A673 (cell line): ENCODE measurements around the gene UGT1A4. TPM values are rescaled to one million over a fixed set of nuclear protein-coding genes. Genes with fewer than 3 reads are reported as not detected.

Experiments
- BruUV-seq: library from RNA; stranded (reverse); fragments of 400-500 nt; replicated peaks from 2 replicates; lab custom pipeline; 2021; lab: Mats Ljungman, UMichigan
- CTCF ChIA-PET: fragments of 300-600 bp; sonication (Branson Sonifier 250); formaldehyde crosslinking; loops from one replicate; lab custom pipeline; 2022; ENCODE audit warnings: antibody characterized with exemption; lab: Charles Lee
- POLR2A ChIA-PET: fragments of 300-600 bp; sonication (Branson Sonifier 250); formaldehyde crosslinking; loops from one replicate; lab custom pipeline; 2022; ENCODE audit warnings: antibody characterized with exemption; ENCODE audit not compliant: low non-redundant PET; lab: Charles Lee
- DNase-seq: peaks from one replicate; pipeline ENCODE4 v3.0.0-alpha.2; 2015; ENCODE audit warnings: low spot score
- H3K27ac ChIP-seq: fragments of 200-600 bp; sonication (generic); 2 replicates; pipeline ENCODE4 v1.5.1; 2016; ENCODE audit warnings: mixed run types, low read depth, mild to moderate bottlenecking, mixed read lengths, antibody characterized with exemption, low read length; ENCODE audit not compliant: poor library complexity, severe bottlenecking
- H3K27me3 ChIP-seq: fragments of 200-600 bp; sonication (generic); replicated peaks from 2 replicates; pipeline ENCODE4 v1.6.1; 2017; ENCODE audit warnings: mixed run types, low read depth, mild to moderate bottlenecking, mixed read lengths, antibody characterized with exemption, low read length; ENCODE audit not compliant: insufficient read depth, poor library complexity
- H3K36me3 ChIP-seq: fragments of 200-600 bp; sonication (generic); 2 replicates; pipeline ENCODE4 v1.6.1; 2016; ENCODE audit warnings: mixed run types, mild to moderate bottlenecking, mixed read lengths, antibody characterized with exemption, low read length; ENCODE audit not compliant: insufficient read depth, poor library complexity, severe bottlenecking
- H3K4me1 ChIP-seq: fragments of 200-600 bp; sonication (generic); 2 replicates; pipeline ENCODE4 v1.6.1; 2017; ENCODE audit warnings: mixed run types, mild to moderate bottlenecking, mixed read lengths, antibody characterized with exemption, low read length; ENCODE audit not compliant: insufficient read depth, poor library complexity, severe bottlenecking
- H3K4me3 ChIP-seq: fragments of 200-600 bp; sonication (generic); 2 replicates; pipeline ENCODE4 v1.5.1; 2016; ENCODE audit warnings: low read depth, mixed run types, mild to moderate bottlenecking, mixed read lengths, low read length; ENCODE audit not compliant: poor library complexity, severe bottlenecking
- H3K9me3 ChIP-seq: fragments of 200-600 bp; sonication (generic); 2 replicates; pipeline ENCODE4 v1.6.1; 2016; ENCODE audit warnings: mixed run types, low read depth, mild to moderate bottlenecking, mixed read lengths, antibody characterized with exemption, low read length; ENCODE audit not compliant: poor library complexity, severe bottlenecking
- EZH2 ChIP-seq: fragments of 200-600 bp; sonication (generic); IDR thresholded peaks from 2 replicates; pipeline ENCODE4 v1.6.1; 2017; ENCODE audit warnings: borderline replicate concordance, low read depth, mild to moderate bottlenecking, mixed read lengths, antibody characterized with exemption, low read length; ENCODE audit not compliant: poor library complexity, severe bottlenecking
- intact Hi-C: fragments of 100-400 bp; cut with micrococcal nuclease; formaldehyde crosslinking; loops from one replicate; pipeline ENCODE4 v1.10.0; 2022; ENCODE audit not compliant: unreplicated experiment
- total RNA-seq: library from RNA; stranded (reverse); gene quantifications from 2 replicates; pipeline ENCODE4 v1.2.3, GENCODE V29; 2021
- TF ChIP-seq, protein P1 (sequence below): fragments of 300-800, 200-600 bp; sonication (generic); conservative IDR thresholded peaks from 2 replicates; pipeline ENCODE4 v1.5.1; 2017; ENCODE audit warnings: low read depth, mild to moderate bottlenecking, antibody characterized with exemption, low read length, moderate library complexity, mixed read lengths

UGT1A4 gene
- total RNA-seq, 1 experiment from 2014 or later, result 0.11 TPM

DNA sequence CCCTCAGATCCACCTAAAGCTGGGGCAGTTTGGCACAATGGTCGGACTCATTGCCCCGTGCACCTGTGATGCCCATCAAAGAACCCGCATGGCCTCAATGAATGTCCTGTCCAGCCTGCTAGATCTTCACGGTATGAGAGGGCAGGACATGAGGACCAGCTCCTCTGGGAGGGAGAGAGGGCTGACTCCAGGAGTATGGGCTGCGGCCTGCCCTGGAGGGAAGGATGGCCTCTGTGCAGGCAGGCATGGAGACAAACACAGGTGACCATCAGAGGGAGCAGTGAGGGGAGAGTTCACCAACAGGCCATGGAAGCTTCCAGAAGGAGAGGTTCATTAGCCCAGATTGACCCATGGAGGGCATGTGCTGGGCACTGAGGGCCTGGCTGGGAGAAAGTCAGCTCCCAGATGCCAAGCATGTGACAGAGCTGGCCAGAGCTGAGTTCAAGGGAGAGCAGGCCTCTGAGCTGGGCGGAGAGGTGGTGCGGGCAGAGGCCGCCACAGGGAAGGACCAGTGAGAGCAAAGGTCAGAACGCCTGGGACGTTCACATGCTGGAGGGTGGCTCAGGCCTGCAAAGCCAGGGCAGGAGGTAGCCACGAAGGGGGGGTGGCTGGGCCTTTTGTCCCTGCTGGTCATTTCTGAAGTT, 99.6 kb downstream of the UGT1A4 start:
- Histone ChIP-seq H3K4me3 (no peak overlapping the region), H3K27ac (no peak overlapping the region), H3K4me1 (no peaks in the 10 kb centered on the region), H3K9me3 (no peaks in the 10 kb centered on the region), H3K36me3 (no peaks in the 10 kb centered on the region), H3K27me3 (no peaks in the 10 kb centered on the region)
- intact Hi-C loops, result no loop called here
- DNase-seq, result no peak
- POLR2A ChIA-PET, result no interaction called here
- TF ChIP-seq, protein P1, sequence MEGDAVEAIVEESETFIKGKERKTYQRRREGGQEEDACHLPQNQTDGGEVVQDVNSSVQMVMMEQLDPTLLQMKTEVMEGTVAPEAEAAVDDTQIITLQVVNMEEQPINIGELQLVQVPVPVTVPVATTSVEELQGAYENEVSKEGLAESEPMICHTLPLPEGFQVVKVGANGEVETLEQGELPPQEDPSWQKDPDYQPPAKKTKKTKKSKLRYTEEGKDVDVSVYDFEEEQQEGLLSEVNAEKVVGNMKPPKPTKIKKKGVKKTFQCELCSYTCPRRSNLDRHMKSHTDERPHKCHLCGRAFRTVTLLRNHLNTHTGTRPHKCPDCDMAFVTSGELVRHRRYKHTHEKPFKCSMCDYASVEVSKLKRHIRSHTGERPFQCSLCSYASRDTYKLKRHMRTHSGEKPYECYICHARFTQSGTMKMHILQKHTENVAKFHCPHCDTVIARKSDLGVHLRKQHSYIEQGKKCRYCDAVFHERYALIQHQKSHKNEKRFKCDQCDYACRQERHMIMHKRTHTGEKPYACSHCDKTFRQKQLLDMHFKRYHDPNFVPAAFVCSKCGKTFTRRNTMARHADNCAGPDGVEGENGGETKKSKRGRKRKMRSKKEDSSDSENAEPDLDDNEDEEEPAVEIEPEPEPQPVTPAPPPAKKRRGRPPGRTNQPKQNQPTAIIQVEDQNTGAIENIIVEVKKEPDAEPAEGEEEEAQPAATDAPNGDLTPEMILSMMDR, result no peak
- no peak for TF ChIP-seq EZH2
- CTCF ChIA-PET, result no interaction called here
- no TSS peak for BruUV-seq

DNA sequence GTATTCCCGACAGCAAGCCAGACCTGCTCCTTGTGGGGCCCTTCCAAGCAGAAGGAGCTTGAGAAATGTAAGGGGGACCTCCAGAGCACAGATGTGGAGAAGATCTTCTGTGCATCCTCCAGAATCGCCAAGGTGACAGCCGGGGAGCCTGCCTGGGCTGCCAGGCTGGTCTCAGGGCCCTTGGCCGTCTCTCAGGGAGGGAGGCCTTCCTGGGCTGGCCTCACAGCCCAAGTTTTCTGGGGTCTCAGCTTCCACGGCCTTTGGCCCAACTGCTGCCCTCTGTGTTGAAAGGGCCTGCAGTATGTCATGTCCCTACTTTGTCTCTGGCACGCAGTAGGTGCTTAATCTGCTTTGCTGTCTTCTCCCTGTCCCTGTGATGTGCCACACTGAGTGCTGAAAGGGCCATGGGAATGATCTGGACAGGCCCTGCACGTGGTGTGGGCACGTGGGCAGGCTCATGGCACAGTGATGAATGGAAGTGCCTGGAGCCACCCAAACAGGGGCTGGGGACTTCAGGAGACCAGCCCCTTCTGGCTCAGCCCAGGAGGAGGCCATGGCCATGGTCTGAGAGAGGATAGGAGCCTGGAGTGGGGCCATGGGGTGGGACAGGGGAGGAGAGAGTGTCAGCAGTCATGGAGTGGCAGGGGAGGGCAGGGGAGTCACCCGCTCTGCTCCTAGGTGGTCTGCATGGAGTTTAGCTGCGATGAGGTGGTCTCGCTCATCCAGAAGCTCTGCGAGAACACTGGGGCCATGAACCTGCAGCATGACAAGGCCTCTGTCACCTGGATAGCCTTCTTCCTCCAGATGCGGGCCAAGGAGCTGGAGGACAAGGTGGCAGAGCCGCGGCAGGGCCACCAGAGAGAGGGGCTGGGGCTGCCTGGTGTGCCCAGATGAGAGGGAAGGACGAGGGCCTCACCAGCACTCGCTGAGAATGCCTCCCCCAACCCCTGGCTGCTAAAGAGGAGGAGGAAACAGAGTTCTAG, 100.4 kb downstream of the UGT1A4 start:
- H3K4me1 ChIP-seq, result no peaks in the 10 kb centered on the region
- DNase-seq, result no peak
- ChIA-PET CTCF (no interaction called here), POLR2A (no interaction called here)
- intact Hi-C loops, result no loop called here
- no peaks in the 10 kb centered on the region for H3K9me3 ChIP-seq
- BruUV-seq, result no TSS peak
- H3K4me3 ChIP-seq, result no peak overlapping the region
- no peaks in the 10 kb centered on the region for H3K36me3 ChIP-seq
- TF ChIP-seq, protein P1, result no peak
- no peak for TF ChIP-seq EZH2
- no peaks in the 10 kb centered on the region for H3K27me3 ChIP-seq
- no peak overlapping the region for H3K27ac ChIP-seq

DNA sequence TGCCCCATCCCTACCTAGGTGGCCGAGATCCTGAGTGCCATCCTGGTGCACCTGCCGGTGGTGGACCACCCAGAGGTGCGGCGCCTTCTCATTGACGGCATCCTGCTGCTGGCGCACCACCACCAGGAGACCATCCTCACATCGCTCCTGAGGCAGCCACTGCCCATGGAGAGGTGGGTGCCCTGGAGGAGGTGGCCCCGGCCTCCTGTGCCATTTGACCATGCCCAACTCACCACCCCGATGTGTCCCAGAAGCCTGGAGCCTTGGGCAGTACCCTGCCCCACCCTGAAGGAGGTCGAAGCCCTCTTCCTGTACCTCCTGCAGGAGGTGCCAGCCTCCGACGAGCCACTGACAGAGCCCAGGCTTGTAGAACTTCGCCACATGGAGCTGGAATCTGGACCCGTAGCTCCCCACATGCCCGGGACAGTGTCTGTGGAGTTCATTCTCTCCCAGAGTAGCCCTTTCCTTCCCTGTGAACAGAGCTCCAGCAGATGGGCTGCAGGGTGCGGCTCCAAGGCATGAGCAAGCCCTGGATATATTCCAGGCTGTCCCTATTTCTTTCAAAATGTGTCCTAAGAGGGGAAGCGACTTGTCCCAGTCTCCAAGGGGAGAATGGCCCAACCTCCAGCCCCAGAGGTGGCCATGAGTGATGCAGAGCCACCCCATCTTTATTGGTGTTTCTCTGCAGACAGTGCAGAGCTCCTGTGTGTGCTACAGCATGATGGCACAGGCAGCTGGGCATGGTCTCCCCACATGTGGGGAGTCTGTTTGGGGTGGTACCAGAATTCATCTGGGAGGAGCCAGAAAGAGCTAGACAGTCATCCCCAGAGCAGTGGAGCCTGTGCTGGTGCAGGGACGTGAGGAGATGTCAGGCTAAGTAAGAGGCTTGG, 101.6 kb downstream of the UGT1A4 start:
- no peak for TF ChIP-seq EZH2
- TF ChIP-seq, protein P1, result no peak
- Histone ChIP-seq H3K36me3 (no peaks in the 10 kb centered on the region), H3K27ac (no peak overlapping the region), H3K9me3 (no peaks in the 10 kb centered on the region), H3K27me3 (no peaks in the 10 kb centered on the region), H3K4me3 (no peak overlapping the region), H3K4me1 (no peaks in the 10 kb centered on the region)
- intact Hi-C loops, result no loop called here
- BruUV-seq, result no TSS peak
- POLR2A ChIA-PET, result no interaction called here
- no peak for DNase-seq
- CTCF ChIA-PET, result no interaction called here
